ENCODE measurements around the gene FAF1.
"Not testable (repeated sequence)": the region's sequence is repeated elsewhere in the genome, so short reads cannot be mapped to it uniquely, and the experiment has no call there.

- not testable (repeated sequence) for TF ChIP-seq CTCF (conservative IDR thresholded peaks at IDR 0.05; ENCODE audit: low read depth, low read length); EZH2 (IDR thresholded peaks at IDR 0.05; ENCODE audit: borderline replicate concordance, low read depth, low read length, poor library complexity, severe bottlenecking)
These were observed 54.0 kb downstream of the FAF1 start for GRCh38 chr1:50906050-50906449.
